Transverse colon (tissue), 4 donors: ENCODE data around the gene MIF4GD. TPM values are rescaled to one million over a fixed set of nuclear protein-coding genes. Genes with fewer than 3 reads are reported as not detected.
A peak's percentile ranks its signal among the peaks of the same experiment; 100 is the strongest.

Experiments used
- DNase-seq: peaks from one replicate; pipeline ENCODE4 v3.0.0-alpha.2; 2019
- H3K27ac ChIP-seq, 4 donors: fragments of 200-600 bp; sonication (generic); 2 replicates each; pipeline ENCODE4 v1.5.1; 2016 to 2018; ENCODE audit warnings: inconsistent platforms in 4 of 4
- H3K27me3 ChIP-seq: fragments of 200-600 bp; sonication (generic); 2 replicates; pipeline ENCODE4 v1.5.1; 2017; ENCODE audit warnings: inconsistent platforms
- H3K36me3 ChIP-seq, 4 donors: fragments of 200-600 bp; sonication (generic); 2 replicates each; pipeline ENCODE4 v1.5.1; 2017 to 2019; ENCODE audit warnings: inconsistent platforms in 4 of 4
- H3K4me1 ChIP-seq, 4 donors: fragments of 200-600 bp; sonication (generic); 2 replicates each; pipeline ENCODE4 v1.5.1; 2017 to 2020; ENCODE audit warnings: inconsistent platforms in 4 of 4
- H3K4me3 ChIP-seq, 4 donors: fragments of 200-600 bp; sonication (generic); 1 replicate in 1 of 4; 2 replicates in 3 of 4; pipeline versions ENCODE4 v1.5.1 to v1.6.1; 2017 to 2019; ENCODE audit warnings: inconsistent platforms in 4 of 4
- H3K9me3 ChIP-seq, 2 donors: fragments of 200-600 bp; sonication (generic); 2 replicates each; pipeline ENCODE4 v1.5.1; 2017 to 2019; ENCODE audit warnings: inconsistent platforms in 2 of 2
- EP300 ChIP-seq: sonication (generic); formaldehyde crosslinking; IDR thresholded peaks from one replicate; pipeline ENCODE4 v1.6.1; 2017; ENCODE audit warnings: antibody characterized with exemption, low read depth
- POLR2A ChIP-seq: fragments of 450-650 bp; IDR thresholded peaks from one replicate; pipeline ENCODE4 v1.6.1; 2016; ENCODE audit warnings: antibody characterized with exemption, mild to moderate bottlenecking, moderate library complexity
- POLR2AphosphoS5 ChIP-seq, 3 donors: sonication (generic); formaldehyde crosslinking; IDR thresholded peaks; one replicate each; pipeline ENCODE4 v1.6.1; 2016; ENCODE audit warnings: antibody characterized with exemption in 3 of 3
- WGBS, 2 donors: methylation state at CpG; one replicate each; pipeline ENCODE4 v1.1.5; 2018; ENCODE audit warnings: low coverage in 1 of 2; 5-methylcytosine and 5-hydroxymethylcytosine counted together
- in situ Hi-C, 4 donors: fragments of 200-750 bp; cut with MboI; loops; one replicate each; pipeline versions ENCODE4 v1.15.0 to v1.15.1; 2017; ENCODE audit warnings: low sequenced_read_pairs in 3 of 4, low pct_ligation_motif_present in 1 of 4, low pct_unique_long_range_greater_than_20kb in 1 of 4
- intact Hi-C: fragments of 100-400 bp; cut with DNase I; formaldehyde crosslinking; loops from one replicate; pipeline ENCODE4 v1.15.1; 2023; ENCODE audit warnings: low total_unique reads
- total RNA-seq, 4 donors: library from RNA; depleted of rRNA; stranded (reverse); fragments of >200 nt; gene quantifications; one replicate each; pipeline ENCODE4 v1.1.0, GENCODE V29; 2016
- TF ChIP-seq, protein P1 (sequence below), 5 experiments: fragments of 200-600 bp in 3 of 5; fragments of 450-650 bp in 2 of 5; sonication (generic) in 3 of 5; IDR thresholded peaks; 1 replicate in 2 of 5; 2 replicates in 3 of 5; pipeline ENCODE4 v1.5.1; 2016 to 2017; ENCODE audit warnings: antibody characterized with exemption in 5 of 5, inconsistent platforms in 3 of 5, mild to moderate bottlenecking in 2 of 5, moderate library complexity in 1 of 5

MIF4GD gene
- total RNA-seq, 4 donors from 2014 or later: 9.0 to 44.0 (median 28.6) TPM

DNA sequence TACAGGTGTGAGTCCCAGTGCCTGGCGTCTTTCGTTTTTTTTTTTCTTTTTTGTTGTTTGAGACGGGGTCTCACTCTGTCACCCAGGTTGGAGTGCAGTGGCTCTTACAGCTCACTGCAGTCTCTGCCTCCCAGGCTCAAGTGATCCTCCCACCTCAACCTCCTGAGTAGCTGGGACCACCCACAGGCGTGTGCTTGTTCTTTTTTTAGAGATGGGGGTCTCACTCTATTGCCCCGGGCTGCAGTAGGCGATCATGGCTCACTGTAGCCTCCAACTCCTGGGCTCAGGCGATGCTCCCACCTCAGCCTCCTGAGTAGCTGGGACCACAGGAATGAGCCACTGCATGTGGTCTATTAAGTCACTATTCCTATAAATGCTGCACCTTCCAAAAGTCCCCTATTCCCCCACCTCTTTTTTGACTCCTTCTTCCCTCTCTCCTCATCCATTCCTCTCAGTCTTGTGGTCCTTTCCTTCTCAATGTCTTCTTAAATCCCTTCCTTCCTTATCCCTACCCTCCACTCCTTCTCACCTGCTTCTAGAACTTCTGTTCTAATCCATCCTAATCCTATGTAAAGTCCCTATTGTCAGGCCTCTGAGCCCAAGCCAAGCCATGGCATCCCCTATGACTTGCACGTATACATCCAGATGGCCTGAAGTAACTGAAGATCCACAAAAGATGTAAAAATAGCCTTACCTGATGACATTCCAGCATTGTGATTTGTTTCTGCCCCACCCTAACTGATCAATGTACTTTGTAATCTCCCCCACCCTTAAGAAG is 18.8 kb downstream of the MIF4GD start:
- Histone ChIP-seq H3K27me3 (no peaks in the 10 kb centered on the region), H3K4me1 (peaks cover 0 to 15% (median 0%) of the 10 kb centered on the region in 4 donors), H3K36me3 (no peaks in the 10 kb centered on the region), H3K4me3 (no peak overlapping the region), H3K9me3 (no peaks in the 10 kb centered on the region), H3K27ac (no peak overlapping the region)
- in situ Hi-C loops: no loop called here
- TF ChIP-seq POLR2A (no peak), EP300 (no peak)
- TF ChIP-seq, protein P1, sequence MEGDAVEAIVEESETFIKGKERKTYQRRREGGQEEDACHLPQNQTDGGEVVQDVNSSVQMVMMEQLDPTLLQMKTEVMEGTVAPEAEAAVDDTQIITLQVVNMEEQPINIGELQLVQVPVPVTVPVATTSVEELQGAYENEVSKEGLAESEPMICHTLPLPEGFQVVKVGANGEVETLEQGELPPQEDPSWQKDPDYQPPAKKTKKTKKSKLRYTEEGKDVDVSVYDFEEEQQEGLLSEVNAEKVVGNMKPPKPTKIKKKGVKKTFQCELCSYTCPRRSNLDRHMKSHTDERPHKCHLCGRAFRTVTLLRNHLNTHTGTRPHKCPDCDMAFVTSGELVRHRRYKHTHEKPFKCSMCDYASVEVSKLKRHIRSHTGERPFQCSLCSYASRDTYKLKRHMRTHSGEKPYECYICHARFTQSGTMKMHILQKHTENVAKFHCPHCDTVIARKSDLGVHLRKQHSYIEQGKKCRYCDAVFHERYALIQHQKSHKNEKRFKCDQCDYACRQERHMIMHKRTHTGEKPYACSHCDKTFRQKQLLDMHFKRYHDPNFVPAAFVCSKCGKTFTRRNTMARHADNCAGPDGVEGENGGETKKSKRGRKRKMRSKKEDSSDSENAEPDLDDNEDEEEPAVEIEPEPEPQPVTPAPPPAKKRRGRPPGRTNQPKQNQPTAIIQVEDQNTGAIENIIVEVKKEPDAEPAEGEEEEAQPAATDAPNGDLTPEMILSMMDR (IDR thresholded peaks at IDR 0.05): no peak
- intact Hi-C loops: no loop called here
- DNase-seq: no peak
- WGBS, 2 donors: 85 to 88% methylated on average over 4 to 8 of the region's 8 CpGs

DNA sequence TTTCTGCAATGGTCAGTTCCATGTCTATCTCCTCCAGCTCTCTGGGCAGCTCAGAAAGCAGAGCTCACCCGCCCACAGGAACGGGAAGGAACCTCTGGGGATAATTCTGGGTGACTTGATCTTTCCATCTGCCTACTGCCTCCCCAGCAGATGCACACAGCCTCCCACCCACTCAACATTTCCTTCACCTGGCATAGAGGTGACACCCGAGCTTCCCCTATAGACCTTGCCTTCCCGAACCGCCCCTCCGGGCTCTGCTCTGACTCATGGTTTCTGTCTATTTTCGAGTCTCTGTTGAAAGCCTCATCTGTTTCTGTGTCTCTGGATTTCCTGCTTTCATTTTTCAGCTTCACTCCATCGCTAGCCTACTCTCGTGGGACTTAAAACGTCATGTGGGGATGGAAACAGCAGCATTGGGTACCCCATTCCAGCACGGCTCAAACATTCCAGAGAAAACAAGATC is 21.0 kb downstream of the MIF4GD start:
- TF ChIP-seq, protein P1 (IDR thresholded peaks at IDR 0.05): no peak
- TF ChIP-seq POLR2AphosphoS5 (IDR thresholded peaks at IDR 0.05) (no peak), EP300 (no peak), POLR2A (no peak)
- DNase-seq: peak; percentile 57
- WGBS, 2 donors: 17 to 62% methylated on average over 3 to 11 of the region's 11 CpGs

DNA sequence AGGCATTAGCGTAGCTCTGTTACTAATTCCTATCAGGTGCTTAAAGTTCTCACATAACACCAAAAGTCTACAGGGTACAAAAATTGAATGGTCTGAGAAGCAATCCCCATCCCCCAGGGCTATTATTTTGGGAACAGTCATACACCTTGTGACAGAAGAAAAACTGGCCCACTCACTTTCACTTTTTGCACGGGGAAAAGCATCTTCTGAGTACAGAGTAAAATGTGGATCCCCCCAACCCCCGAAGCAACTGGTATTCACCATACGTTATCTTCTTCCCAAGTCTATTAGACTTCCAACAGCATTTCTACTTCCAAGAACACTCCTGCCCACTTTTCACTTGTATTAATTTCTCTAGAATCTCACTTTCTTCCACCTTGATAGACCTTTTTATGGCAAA is 21.5 kb downstream of the MIF4GD start:
- Histone ChIP-seq H3K4me3 (peak overlapping the region in 1 of 4 donors; percentile 23), H3K9me3 (no peaks in the 10 kb centered on the region), H3K27ac (peak overlapping the region; percentile 8 to 63 (median 36)), H3K27me3 (no peaks in the 10 kb centered on the region), H3K36me3 (peaks cover 0 to 20% (median 7%) of the 10 kb centered on the region in 4 donors), H3K4me1 (peaks cover 0 to 15% (median 0%) of the 10 kb centered on the region in 4 donors)
- 76 to 90% methylated on average over 2 to 4 of the region's 4 CpGs for WGBS, 2 donors
- intact Hi-C loops: no loop called here
- DNase-seq: no peak
- no peak for TF ChIP-seq POLR2A
- TF ChIP-seq EP300: no peak
- TF ChIP-seq, protein P1 (IDR thresholded peaks at IDR 0.05): no peak
- no peak for TF ChIP-seq POLR2AphosphoS5 (IDR thresholded peaks at IDR 0.05)
- in situ Hi-C loops: no loop called here

More for the DNA sequence above, 21.0 kb downstream of the MIF4GD start:
- Histone ChIP-seq H3K27me3 (no peaks in the 10 kb centered on the region), H3K4me3 (peak overlapping the region in 1 of 4 donors; percentile 23), H3K4me1 (peaks cover 0 to 15% (median 0%) of the 10 kb centered on the region in 4 donors), H3K27ac (peak overlapping the region; percentile 32 to 63 (median 44)), H3K36me3 (peaks cover 0 to 16% (median 7%) of the 10 kb centered on the region in 4 donors), H3K9me3 (no peaks in the 10 kb centered on the region)
- in situ Hi-C loops: no loop called here
- intact Hi-C loops: no loop called here

DNA sequence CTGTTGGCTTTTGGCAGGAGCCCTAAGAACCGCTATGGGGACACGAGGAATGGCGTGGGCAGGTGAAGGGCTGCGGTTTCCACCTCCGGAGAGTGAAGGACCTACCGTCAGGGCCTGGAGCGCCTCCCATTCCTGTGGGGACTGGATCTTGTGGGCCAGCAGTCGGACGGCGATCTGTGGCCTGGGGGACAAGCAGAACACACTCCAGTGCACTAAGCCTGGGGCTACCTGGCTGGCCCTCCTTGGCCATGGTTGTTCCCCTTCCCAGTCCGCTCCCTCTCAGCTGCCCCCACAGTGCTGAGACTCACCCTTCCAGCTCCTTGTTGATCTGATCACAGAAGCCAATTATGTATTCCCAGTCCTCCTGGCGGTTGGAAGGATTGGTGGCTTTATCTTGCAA is 24.6 kb downstream of the MIF4GD start:
- no peak for DNase-seq
- no peaks in the 10 kb centered on the region for H3K9me3 ChIP-seq
- H3K4me3 ChIP-seq: no peak overlapping the region
- no peak overlapping the region for H3K27ac ChIP-seq
- in situ Hi-C loops: no loop called here
- intact Hi-C loops: no loop called here
- TF ChIP-seq EP300 (no peak), POLR2A (no peak)
- H3K27me3 ChIP-seq: no peaks in the 10 kb centered on the region
- peaks cover 0 to 15% (median 0%) of the 10 kb centered on the region in 4 donors for H3K4me1 ChIP-seq
- peaks cover 0 to 50% (median 15%) of the 10 kb centered on the region in 4 donors for H3K36me3 ChIP-seq
- WGBS, 2 donors: 87 to 95% methylated on average over 6 to 11 of the region's 12 CpGs
